ENCODE data around the gene ZNF90.
"Not testable (repeated sequence)": the region's sequence is repeated elsewhere in the genome, so short reads cannot be mapped to it uniquely, and the experiment has no call there.

ZNF90 gene

DNA sequence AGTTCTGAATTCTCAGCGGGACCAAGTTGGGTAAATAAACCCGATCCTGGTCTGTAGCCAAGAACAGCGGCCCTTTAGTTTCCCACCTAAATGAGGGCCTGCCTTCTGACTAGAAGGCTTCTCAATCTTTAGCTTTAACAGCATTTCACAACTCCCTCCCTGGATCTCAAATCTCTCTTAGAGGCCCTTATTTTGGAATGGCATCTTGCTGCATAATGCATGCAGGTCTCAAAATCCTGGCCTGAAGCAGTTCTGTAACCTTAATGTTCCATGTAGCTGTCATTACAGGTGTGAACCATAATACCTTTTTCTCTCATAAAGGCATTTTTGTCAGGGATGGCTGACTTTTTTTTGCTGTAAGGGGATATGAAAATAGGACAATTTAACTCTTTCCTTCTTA lies 29.5 kb downstream of the ZNF90 start:
- DNase-seq: no peak

DNA sequence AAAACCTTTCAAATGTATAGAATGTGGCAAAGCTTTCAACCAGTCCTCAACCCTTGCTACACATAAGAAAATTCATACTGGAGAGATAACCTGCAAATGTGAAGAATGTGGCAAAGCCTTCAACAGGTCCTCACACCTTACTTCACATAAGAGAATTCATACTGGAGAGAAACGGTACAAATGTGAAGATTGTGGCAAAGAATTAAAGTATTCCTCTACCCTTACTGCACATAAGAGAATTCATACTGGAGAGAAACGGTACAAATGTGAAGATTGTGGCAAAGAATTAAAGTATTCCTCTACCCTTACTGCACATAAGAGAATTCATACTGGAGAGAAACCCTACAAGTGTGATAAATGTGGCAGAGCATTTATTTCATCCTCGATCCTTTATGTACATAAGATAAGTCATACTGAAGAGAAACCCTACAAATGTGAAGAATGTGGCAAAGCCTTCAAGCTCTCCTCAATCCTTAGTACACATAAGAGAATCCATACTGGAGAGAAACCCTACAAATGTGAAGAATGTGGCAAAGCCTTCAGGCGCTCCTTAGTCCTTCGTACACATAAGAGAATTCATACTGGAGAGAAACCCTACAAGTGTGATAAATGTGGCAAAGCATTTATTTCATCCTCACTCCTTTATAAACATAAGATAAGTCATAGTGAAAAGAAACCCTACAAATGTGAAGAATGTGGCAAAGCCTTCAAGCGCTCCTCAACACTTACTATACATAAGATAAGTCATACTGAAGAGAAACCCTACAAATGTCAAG lies 40.5 kb downstream of the ZNF90 start:
- DNase-seq: not testable (repeated sequence)

- DNase-seq: no peak
Measured at GRCh38 chr19:20124879-20125278, 47.1 kb downstream of the ZNF90 start.

DNA sequence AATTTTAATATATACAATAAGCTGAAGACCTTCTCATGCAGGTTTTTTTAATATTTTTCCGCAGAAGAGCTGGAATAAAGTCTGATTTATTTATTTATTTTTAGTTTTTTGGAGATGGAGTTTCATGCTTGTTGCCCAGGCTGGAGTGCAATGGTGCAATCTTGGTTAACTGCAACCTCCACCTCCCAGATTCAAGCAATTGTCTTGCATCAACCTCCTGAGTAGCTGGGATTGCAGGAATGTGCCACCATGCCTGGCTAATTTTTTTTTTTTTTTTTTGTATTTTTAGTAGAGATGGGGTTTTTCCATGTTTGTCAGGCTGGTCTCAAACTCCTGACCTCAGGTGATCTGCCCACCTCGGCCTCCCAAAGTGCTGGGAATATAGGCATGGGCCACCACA lies 55.1 kb downstream of the ZNF90 start:
- not testable (repeated sequence) for DNase-seq

- not testable (repeated sequence) for DNase-seq
Measured at GRCh38 chr19:20137714-20138113, 59.9 kb downstream of the ZNF90 start.

DNA sequence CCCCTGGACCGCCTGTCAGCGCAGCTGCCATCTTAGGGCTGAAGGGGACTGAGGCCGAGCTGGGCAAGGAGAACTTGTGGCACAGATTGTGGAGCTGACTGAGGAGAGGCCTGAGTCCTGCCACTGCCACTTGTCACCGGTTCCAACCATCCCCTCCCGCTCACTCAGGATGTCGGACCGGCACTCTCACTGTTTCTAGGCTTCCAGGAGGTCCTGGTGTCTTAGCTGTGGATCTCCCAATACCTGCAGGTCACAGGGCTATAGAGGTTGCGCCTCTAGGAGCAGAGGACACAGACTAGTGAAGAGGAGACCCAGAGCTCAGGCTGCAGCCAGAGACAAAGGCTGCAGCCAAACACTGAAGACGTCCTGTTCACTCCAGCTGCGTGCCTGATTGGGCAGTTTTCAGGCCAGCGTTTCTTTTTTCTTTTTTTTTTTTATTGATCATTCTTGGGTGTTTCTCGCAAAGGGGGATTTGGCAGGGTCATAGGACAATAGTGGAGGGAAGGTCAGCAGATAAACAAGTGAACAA lies 73.9 kb downstream of the ZNF90 start:
- no peak for DNase-seq

DNA sequence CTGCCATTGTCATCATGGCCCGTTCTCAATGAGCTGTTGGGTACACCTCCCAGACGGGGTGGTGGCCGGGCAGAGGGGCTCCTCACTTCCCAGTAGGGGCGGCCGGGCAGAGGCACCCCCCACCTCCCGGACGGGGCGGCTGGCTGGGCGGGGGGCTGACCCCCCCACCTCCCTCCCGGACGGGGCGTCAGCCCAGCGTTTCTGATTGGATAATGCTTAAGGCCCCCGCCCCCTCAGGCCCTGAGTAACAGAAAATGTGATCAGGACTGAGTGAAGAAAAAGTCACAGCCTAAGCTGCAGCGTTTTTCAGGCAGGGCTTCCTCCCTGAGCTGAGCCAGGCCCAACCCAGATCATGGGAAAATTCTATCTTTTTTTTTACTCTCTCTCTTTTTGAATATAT lies 74.7 kb downstream of the ZNF90 start:
- DNase-seq: not testable (repeated sequence)

DNA sequence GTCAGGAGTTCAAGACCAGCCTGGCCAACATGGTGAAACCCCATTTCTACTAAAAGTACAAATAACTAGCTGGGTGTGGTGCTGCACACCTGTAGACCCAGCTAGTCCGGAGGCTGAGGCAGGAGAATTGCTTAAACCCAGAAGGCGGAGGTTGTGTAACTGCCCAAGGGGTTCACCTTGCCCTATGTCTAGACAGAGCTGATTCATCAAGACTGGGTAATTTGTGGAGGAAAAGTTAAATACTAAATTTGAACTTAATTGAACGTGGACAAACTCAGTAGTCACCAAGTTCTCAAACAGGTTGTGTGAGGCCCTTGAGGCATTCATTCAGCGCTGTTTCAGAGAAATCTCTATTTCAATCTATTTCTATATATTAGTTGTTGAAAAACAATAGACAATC lies 75.5 kb downstream of the ZNF90 start:
- no peak for DNase-seq

DNA sequence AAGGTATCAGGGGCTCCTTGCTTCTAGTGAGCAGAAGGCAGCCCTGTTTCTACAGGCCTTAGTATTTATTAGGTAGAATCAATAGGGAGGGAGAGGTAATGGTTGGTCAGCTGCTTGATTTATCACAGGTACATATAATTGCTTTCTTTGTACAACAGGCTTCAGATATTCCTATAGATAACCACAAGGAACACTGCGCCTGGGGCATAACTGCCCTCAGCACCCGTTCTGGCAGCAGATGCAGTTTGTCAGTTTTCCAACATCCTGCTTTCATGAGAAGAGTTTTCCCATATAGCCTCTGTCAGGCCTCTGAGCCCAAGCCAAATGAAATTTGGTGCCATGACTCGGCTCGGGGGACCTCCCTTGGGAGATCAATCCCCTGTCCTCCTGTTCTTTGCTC lies 76.8 kb downstream of the ZNF90 start:
- no peak for DNase-seq

GRCh38 chr19:20162821-20163220 lies 85.0 kb downstream of the ZNF90 start:
- no peak for DNase-seq

DNA sequence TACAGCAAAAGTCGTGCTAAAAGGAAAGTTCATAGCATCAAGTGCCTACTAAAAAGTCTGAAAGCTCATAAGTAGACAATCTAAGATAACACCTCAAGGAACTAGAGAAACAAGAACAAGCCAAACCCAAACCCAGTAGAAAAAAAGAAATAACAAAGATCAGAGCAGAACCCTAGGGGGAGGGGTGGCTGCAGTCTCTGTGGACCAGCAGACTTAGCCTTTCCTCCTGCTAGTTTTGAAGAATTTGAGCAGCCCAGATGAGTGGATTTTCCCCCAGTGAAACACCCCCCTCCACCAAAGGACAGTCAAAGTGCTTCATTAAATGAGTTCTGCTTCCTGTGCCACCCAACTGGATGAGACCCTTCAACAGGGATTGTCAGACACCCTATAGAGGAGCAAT lies 86.7 kb downstream of the ZNF90 start:
- DNase-seq: no peak

DNA sequence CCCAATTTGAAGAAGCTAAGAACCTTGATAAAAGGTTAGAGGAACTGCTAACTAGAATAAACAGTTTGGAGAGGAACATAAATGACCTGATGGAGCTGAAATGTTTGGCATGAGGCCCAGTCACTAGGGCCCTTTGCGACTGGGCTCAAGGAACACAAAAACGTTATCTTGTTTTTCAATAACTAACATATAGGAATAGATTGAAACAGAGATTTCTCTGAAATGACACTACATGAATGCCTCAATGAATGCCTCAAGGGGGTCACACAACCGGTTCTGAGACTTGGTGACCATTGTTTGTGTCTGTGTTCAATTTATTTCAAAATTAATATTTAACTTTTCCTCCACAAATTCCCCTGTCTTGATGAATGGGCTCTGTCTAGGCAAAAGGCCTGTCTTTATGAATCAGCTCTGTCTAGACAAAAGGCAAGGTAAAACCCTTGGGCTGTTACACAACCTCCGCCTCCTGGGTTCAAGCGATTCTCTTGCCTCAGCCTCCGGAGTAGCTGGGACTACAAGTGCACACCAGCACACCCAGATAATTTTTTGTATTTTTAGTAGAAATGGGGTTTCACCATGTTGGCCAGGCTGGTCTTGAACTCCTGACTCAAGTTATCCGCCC lies 88.3 kb downstream of the ZNF90 start:
- no peak for DNase-seq

GRCh38 chr19:20167020-20167644 lies 89.3 kb downstream of the ZNF90 start, which contains the start of gene ZNF486:
Gene ZNF486 (plus strand): TSS chr19:20167214. CDS start chr19:20167331, 117 bp downstream.
- DNase-seq: peak; percentile 95

DNA sequence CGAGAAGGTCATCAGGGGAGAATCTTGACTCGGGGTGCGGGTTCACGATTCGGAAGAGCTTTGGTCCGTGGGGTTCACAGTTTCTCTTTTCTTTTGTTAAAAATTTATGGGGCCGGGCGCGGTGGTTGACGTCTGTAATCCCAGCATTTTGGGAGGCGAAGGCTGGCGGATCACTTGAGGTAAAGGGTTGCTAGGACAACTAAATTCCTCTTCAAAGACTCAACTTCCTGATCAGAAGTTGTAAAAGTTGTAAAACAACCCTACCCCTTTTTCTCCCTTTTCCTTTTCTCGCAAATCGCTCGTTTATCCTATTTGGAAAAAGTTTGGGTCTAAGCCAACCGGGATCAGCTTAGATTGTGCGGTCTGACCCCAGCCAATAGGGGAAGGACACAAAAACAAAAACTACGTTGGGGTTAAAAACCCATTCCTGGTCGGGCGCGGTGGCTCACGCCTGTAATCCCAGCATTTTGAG lies 89.9 kb downstream of the ZNF90 start:
- no peak for DNase-seq

Measured in activated CD4-positive, alpha-beta T cell treated with anti-CD3 and anti-CD28 coated beads for 48 hours (primary cell).